ENCODE measurements around the gene DHODH. TPM values are rescaled to one million over a fixed set of nuclear protein-coding genes. Genes with fewer than 3 reads are reported as not detected.

DHODH gene
- total RNA-seq, 4 donors from 2014 or later: 6.8 to 15.1 (median 11.9) TPM

DNA sequence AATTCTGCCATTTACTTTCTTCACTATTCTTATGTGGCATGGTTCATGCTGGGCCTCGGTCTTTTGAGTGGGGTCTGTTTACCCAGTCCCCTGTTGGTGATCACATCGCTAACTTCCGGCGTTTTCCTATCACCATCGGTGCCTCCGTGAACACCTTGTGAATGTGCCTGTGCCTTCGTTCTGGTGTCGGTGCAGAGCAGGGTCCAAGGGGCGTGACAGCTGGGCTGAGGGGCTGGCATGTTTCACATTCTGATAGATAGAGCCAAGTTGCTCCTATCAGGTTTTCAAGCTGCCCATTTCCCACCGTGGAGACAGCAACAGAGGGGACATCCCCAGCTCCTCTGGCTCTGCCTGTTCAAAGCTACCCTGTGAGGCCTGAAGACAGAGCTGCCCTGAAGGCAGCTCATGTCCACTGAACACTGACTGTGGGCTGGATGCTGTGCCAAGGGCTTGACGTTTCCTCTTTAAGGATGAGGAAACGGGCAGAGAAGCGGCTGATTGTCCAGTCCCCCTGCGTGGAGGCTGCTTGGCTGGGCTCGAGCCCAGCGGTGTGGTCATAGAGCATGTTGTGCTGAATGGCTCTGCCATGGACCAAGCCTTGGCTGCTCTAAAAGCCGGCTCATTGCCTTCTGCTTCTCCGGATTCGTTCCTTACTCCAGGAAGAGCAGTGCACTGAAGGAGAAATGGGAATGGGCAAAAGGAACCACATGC lies 17.0 kb downstream of the DHODH start:
- DNase-seq (ENCODE audit: low spot score) (no peak), ATAC-seq (ENCODE audit: low FRiP score) (peak; percentile 41)
- TF ChIP-seq, protein P1, sequence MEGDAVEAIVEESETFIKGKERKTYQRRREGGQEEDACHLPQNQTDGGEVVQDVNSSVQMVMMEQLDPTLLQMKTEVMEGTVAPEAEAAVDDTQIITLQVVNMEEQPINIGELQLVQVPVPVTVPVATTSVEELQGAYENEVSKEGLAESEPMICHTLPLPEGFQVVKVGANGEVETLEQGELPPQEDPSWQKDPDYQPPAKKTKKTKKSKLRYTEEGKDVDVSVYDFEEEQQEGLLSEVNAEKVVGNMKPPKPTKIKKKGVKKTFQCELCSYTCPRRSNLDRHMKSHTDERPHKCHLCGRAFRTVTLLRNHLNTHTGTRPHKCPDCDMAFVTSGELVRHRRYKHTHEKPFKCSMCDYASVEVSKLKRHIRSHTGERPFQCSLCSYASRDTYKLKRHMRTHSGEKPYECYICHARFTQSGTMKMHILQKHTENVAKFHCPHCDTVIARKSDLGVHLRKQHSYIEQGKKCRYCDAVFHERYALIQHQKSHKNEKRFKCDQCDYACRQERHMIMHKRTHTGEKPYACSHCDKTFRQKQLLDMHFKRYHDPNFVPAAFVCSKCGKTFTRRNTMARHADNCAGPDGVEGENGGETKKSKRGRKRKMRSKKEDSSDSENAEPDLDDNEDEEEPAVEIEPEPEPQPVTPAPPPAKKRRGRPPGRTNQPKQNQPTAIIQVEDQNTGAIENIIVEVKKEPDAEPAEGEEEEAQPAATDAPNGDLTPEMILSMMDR (IDR thresholded peaks at IDR 0.05): no peak

DNA sequence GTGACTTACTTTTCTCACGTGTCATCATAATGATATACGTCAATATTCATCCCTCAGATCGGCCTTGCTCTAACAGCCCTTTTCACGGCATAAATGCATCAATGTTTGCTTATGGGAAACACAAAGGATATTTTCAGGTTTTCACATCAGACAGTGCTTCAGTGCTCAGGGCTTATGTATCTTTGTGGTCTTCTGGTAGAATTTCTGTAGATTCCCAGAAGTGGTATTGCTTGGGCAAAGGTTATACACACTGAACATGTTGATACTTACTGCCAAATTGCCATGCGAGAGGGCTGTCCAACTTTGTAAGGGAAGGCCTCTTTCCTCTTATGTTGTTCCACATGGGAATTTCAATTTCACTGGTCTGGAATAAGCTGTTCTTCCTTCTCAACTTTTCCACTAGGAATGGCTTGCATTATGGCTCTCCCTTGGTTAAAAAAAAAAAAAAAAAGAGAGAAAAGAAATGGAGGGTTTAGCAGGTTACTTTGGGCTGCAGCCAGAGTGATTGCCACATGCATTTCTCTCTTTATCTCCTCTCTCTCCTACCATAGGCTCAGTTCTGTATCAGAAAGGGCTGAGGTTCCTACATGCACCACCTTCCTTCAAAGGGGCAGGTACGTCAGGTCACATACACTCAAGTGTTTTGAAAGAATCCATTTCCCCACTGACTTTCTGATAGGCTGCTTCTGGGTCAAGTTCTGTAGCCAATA lies 19.3 kb downstream of the DHODH start:
- DNase-seq (ENCODE audit: low spot score) (no peak), ATAC-seq (ENCODE audit: low FRiP score) (no peak)
- TF ChIP-seq, protein P1 (IDR thresholded peaks at IDR 0.05): no peak

DNA sequence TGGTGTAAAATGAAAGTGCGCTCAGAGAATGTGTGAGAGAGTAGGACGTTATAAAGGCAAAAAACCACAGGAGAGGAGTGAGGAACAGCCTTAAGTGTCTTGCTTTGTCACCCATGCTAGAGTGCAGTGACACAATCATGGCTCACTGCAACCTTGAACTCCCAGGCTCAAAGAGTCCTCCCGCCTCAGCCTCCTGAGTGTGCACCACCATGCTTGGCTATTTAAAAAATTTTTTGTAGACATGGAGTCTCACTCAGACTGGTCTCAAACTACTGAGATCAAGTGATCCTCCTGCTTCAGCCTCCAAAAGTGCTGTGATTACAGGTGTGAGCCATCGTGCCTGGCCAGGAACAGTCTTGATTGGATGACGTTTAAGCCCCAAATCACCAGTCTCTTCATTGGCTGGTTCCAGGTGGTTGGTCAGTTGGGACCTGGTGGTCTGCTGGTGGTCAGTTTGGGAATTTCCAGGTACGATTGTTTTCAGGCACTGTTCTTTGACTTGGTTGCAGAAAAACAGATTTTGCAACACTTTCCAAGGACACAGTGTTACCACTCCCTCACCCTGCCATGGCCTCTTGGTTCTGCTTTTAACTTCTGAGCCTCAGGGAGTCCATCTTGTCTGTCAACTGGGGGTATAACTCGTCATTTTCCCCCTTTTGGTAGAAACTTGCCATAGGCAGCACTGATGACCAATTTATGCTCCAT lies 21.2 kb downstream of the DHODH start:
- ATAC-seq (ENCODE audit: low FRiP score) (no peak), DNase-seq (ENCODE audit: low spot score) (no peak)

DNA sequence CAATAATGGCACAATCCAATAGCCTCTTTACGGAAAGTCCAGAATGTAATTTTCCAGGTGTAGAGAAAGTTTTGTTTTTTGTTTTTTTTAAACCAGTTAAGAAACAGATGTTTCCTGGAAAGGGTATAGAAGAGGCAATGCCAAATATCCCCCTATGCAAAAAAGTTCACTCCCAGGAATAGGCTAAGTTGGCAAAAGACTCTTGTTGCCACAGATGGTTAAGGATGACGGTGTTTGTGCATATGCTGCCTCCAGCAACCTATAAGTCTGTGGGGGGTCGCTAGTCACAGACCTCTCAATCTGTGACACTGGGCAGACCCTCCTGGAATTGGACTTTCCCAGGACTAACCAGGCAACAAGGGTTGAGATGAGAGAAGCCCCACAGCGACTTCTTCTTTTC lies 24.9 kb downstream of the DHODH start:
- DNase-seq (ENCODE audit: low spot score) (no peak), ATAC-seq (ENCODE audit: low FRiP score) (peak; percentile 67)
- TF ChIP-seq, protein P1 (IDR thresholded peaks at IDR 0.05): no peak

More for the DNA sequence above, 21.2 kb downstream of the DHODH start:
- TF ChIP-seq, protein P1 (IDR thresholded peaks at IDR 0.05): no peak

DNA sequence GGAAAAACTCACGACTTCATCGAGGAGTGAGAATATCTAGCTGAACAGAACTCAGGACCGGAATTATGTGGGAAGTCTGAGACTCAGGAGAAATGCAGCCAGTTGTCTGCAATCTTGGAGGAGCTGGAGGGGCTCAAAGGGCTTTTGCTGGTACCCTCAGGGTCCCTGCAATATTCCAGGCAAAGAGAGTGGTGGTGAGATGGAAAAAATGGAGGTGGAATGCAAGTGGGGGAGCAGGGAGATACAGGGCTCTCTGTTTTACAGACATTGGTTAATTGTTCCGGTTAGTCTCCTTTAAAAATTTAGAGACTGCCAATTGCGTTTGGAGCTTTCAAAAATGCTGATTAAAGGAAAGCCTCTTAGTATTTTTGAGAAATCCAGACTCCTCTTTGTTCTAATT lies 27.6 kb downstream of the DHODH start:
- TF ChIP-seq, protein P1 (IDR thresholded peaks at IDR 0.05): no peak
- ATAC-seq (ENCODE audit: low FRiP score) (no peak), DNase-seq (ENCODE audit: low spot score) (no peak)

DNA sequence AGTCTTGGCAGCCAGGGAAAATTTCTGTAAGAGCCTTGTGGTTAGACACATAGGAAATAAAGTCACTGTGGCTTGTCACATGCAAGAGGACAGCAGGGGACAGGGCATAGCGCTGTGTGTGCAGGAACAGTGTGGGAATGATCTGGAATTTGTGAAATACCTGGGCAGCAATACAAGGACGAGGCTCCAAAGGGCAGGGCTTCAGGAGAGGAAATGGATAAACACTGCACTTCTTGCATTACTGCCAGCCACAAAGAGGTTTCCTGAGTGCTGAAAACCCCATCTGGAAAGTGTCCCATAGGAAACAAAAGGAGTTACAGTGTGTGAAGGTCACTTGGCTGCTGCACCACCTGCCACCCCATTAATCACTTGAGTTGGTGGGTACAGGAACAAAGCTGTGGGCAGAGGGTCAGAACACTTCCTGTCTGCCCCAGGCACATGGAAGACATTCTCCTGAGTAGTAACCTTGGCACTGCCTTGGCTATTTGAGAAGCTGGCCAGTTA lies 33.7 kb downstream of the DHODH start:
- ATAC-seq (ENCODE audit: low FRiP score): no peak
- DNase-seq (ENCODE audit: low spot score): no peak
- TF ChIP-seq, protein P1 (IDR thresholded peaks at IDR 0.05): no peak
